HG02798 (cell line): ENCODE measurements around the gene CDIPT.
"Not testable (repeated sequence)": the region's sequence is repeated elsewhere in the genome, so short reads cannot be mapped to it uniquely, and the experiment has no call there.

Source experiments
- ATAC-seq: cut with Tn5 transposase; IDR thresholded peaks from one replicate; pipeline ENCODE4 v1.9.1; 2021; ENCODE audit warnings: mild to moderate bottlenecking; ENCODE audit not compliant: unreplicated experiment, poor library complexity

CDIPT gene

DNA sequence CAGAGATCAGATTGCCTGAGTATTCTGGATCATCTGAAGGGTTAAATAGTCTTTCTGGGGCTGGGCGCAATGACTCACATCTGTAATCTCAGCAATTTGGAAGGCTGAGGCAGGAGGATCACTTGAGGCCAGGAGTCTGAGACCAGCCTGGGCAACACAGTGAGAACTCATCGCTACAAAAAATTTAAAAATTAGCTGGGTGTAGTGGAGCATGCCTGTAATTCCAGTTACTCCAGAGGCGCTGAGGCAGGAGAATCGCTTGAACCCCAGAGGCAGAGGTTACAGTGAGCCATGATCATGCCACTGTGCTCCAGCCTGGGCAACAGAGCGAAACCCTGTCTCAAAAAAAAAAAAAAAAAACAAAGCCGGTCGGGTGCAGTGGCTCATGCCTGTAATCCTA lies 27.1 kb downstream of the CDIPT start:
- no peak for ATAC-seq

GRCh38 chr16:29834079-29834478 lies 28.9 kb downstream of the CDIPT start:
- ATAC-seq = no peak

GRCh38 chr16:29833219-29833618 lies 29.8 kb downstream of the CDIPT start:
- ATAC-seq = not testable (repeated sequence)

- ATAC-seq = no peak
Measured at GRCh38 chr16:29831490-29831889, 31.5 kb downstream of the CDIPT start.

DNA sequence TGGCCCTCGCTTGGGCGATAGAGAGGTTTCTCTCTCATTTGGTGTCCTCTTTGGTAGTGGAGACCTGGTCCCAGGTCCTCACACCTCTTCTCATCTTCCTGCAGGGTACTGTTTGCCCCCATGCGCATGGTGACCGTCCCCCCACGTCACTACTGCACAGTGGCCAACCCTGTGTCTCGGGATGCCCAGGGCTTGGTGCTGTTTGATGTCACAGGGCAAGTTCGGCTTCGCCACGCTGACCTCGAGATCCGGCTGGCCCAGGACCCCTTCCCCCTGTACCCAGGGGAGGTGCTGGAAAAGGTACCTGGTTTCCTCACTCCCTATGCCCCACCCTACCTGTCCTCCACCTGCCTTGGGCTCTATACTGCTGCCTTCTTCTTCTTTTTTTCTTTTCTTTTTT lies 32.3 kb downstream of the CDIPT start:
- ATAC-seq = no peak

DNA sequence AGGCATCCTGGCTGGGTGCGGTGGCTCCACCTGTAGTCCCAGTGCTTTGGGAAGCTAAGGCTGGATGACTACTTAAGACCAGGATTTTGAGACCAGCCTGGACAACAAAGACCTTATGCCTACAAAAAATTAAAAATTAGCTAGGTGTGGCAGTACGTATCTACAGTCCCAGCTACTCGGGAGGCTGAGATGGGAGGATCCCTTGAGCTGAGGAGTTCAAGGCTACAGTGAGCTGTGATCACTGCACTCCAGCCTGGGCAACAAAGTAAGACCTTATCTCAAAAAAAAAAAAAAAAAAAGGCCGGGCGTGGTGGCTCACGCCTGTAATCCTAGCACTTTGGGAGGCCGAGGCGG lies 36.7 kb downstream of the CDIPT start:
- ATAC-seq = no peak

GRCh38 chr16:29825145-29826044 lies 37.6 kb downstream of the CDIPT start:
- ATAC-seq = no peak

DNA sequence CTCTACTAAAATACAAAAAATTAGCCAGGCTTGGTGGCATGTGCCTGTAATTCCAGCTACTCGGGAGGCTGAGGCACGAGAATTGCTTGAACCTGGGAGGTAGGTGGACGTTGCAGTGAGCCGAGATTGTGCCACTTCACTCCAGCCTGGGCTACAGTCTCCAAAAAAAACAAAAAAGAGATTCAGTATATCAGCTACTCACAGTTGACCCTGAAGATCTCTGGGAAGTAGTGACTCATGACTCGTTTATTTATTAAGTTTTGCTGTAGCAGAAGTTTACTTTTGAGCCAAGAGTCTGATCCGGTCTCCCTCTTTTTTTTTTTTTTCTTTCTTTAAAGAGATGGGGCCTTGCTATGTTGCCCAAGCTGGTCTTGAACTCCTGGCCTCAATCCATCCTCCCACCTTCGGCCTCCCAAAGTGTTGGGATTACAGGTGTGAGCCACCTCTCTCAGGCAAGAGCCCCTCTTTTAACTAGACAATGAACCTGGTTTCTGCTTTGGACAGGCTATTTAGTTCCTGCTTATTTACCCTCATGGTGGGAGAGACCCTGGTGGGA lies 38.4 kb downstream of the CDIPT start:
- no peak for ATAC-seq

GRCh38 chr16:29821643-29822115 lies 41.3 kb downstream of the CDIPT start:
- no peak for ATAC-seq

- peak; percentile 47 for ATAC-seq
Measured at GRCh38 chr16:29820730-29821642, 42.0 kb downstream of the CDIPT start.

DNA sequence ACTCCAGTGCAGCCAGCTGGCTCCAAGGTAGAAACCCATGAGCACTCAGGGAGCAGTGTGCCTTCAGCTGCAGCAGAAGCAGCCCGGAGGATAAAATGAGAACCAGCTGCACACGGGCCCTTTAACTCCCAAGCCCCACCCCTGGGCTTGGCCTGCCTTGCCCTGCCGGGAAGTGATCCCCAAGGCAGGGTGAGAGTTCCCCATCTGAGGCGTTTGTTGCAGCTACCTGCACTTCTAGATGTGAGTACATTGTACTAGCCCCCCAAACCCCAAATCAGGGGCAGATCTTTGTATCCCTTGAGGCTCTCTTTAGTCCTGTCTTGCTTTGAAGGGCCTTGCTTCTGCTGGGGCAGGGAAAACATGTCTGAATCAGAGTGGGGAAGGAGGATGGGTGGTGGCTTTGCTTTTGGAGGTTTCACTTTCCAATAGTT lies 42.7 kb downstream of the CDIPT start, which contains the start of gene MVP:
TSS of gene MVP (plus strand) at position 192 of the 431 bp plus-strand sequence. CDS start 10,088 bp downstream, outside the sequence.
- no peak for ATAC-seq

DNA sequence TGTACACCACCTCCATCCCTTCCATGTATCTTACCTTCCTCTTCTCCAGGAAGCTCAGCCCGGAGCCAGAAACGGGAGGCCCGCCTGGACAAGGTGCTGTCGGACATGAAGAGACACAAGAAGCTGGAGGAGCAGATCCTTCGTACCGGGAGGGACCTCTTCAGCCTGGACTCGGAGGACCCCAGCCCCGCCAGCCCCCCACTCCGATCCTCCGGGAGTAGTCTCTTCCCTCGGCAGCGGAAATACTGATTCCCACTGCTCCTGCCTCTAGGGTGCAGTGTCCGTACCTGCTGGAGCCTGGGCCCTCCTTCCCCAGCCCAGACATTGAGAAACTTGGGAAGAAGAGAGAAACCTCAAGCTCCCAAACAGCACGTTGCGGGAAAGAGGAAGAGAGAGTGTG lies 43.5 kb downstream of the CDIPT start:
- ATAC-seq = no peak

GRCh38 chr16:29818082-29818481 lies 44.9 kb downstream of the CDIPT start:
- ATAC-seq = no peak

GRCh38 chr16:29816694-29817441 lies 46.2 kb downstream of the CDIPT start:
- peak; percentile 15 for ATAC-seq

DNA sequence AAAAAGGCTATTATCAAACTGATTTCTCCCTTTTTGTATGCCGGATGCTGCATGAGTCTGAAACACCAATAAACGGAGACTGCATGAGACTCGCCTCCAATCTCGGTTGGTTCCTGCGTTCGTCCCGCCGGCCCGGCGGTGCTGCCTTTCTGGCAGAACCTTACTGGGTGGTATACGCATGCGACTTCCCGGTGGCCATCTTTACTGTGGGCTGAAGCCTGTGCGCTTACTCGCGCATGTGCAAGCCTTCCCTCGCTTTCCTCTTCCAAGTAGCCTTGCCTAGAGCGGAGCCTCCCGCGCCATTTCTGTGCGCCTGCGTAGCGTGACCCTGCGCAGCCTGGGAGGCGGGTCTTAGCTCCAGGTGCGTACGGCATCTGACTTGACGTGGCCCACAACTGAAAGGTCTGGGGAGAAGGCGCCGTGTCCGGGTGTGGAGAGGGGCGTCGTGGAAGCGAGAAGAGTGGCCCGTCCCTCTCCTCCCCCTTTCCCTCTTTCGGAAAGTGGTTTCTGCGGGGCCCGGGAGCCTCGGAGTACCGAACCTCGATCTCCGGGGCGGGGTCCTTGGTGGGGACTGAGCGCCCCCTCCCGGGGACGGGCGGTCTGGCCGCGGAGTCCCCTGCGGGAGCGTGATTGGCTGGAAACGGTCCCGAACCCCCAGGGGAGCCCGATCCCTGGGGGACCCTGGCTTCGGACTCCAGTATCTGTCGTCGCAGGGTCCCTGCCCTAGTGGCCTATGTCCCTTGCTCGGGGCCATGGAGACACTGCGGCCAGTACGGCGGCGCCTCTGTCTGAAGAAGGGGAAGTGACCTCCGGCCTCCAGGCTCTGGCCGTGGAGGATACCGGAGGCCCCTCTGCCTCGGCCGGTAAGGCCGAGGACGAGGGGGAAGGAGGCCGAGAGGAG lies 47.0 kb downstream of the CDIPT start, which contains the start of gene PAGR1:
TSS of gene PAGR1 (plus strand) at position 360 of the 901 bp plus-strand sequence. CDS start at position 734, 374 bp downstream.
- ATAC-seq = peak; percentile 76

GRCh38 chr16:29815032-29815721 lies 47.8 kb downstream of the CDIPT start:
- no peak for ATAC-seq

DNA sequence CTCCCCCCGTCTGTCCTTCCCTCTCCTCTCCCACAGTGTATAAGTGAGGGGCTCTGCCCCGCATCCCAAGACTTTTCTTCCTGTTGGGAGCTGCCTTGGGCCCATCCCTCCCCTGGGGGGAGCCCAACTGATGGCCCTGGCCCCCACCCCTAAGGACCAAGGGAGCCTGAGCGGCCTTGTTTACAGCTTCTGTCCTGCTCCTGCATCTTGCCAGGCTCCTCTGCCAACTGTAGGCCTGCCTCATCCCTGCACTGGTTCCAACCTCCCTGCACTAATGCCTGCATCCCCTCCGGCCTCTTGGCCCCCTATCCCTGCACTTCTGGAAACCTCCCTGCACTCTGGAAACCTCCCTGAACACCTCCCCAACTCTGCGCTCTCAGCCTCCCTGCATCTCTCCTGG lies 48.4 kb downstream of the CDIPT start:
- no peak for ATAC-seq
